Motor neuron (in vitro differentiated cells): Measurements from ENCODE around the gene RANGAP1. TPM values are rescaled to one million over a fixed set of nuclear protein-coding genes. Genes with fewer than 3 reads are reported as not detected.
"Not testable (repeated sequence)": the region's sequence is repeated elsewhere in the genome, so short reads cannot be mapped to it uniquely, and the experiment has no call there.

Source experiments
- ATAC-seq, 8 experiments: fragments of 200-7000 bp; cut with Tn5 transposase; replicated peaks in 6 of 8; 2 replicates each; pipeline ENCODE4 v1.8.0; 2021; ENCODE audit warnings: mild to moderate bottlenecking in 8 of 8, moderate library complexity in 8 of 8
- H3K27ac ChIP-seq, 2 donors: fragments of 250-450 bp; sonication (Bioruptor Pico); 2 replicates each; pipeline ENCODE4 v1.9.0; 2021; ENCODE audit warnings: antibody characterized with exemption in 2 of 2, mild to moderate bottlenecking in 2 of 2, moderate library complexity in 1 of 2
- H3K4me1 ChIP-seq, 2 donors: fragments of 250-450 bp; sonication (Bioruptor Pico); replicated peaks in 1 of 2; 2 replicates each; pipeline ENCODE4 v1.6.1; 2021; ENCODE audit warnings: antibody characterized with exemption in 2 of 2, mild to moderate bottlenecking in 2 of 2, moderate library complexity in 1 of 2
- H3K4me3 ChIP-seq, 5 donors: fragments of 250-450 bp; sonication (Bioruptor Pico); 2 replicates each; pipeline ENCODE4 v1.9.0; 2021; ENCODE audit warnings: antibody characterized with exemption in 5 of 5, mild to moderate bottlenecking in 5 of 5, moderate library complexity in 4 of 5
- WGBS, 10 experiments: fragments of 450-650 bp; shearing (Covaris generic); methylation state at CpG; one replicate each; pipeline ENCODE4 v1.0.0; 2022; 5-methylcytosine and 5-hydroxymethylcytosine counted together
- in situ Hi-C, 9 experiments: fragments of 400-800 bp; cut with MboI; loops; one replicate each; pipeline ENCODE4 v1.15.0; 2021; ENCODE audit warnings: low sequenced_read_pairs in 9 of 9, low pct_unique_long_range_greater_than_20kb in 2 of 9; ENCODE audit not compliant: unreplicated experiment in 9 of 9
- total RNA-seq, 8 experiments: library from RNA; unstranded; fragments of 300-600 nt; gene quantifications; 2 replicates each; pipeline versions ENCODE4 v1.2.3 to v1.2.4, GENCODE V29; 2022

Gene RANGAP1
- total RNA-seq, 8 experiments from 2014 or later, result 31.1 to 78.9 (median 53.2) TPM

GRCh38 chr22:41264408-41264941 lies 21.5 kb downstream of the RANGAP1 start:
- no peaks in the 10 kb centered on the region for H3K4me1 ChIP-seq
- H3K4me3 ChIP-seq, result no peak overlapping the region
- 20 to 100% (median 71%) methylated on average over 1 to 11 of the region's 15 CpGs; no CpG with 5 or more reads in 5 of the 10 experiments for whole genome bisulfite sequencing, 10 experiments
- ATAC-seq, result peak in 7 of 8 experiments; percentile 8 to 84 (median 25)
- no peak overlapping the region for H3K27ac ChIP-seq
- in situ Hi-C loops, result no loop called here

DNA sequence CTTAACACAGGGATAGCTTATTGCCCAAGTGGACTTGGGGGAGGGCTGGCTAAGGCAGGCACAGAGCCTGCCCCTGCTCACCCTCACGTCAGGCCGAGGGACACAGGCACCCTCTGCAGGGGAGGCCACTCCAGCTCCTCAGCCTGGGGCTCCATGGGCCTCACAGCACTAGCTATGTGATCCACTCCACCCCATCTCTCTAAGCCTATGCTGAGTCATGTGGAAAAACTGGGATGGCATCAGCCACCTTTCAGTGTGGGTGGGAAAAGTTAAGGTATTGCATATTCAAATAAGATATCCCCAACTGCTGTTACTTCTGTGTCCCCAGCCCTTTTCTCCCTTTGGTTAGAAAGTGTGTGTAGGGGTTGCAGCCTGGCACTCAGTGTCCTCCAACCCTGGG lies 22.3 kb downstream of the RANGAP1 start:
- Histone ChIP-seq H3K27ac (no peak overlapping the region), H3K4me3 (no peak overlapping the region), H3K4me1 (no peaks in the 10 kb centered on the region)
- 80 to 100% (median 92%) methylated on average over 1 to 2 of the region's 2 CpGs; no CpG with 5 or more reads in 7 of the 10 experiments for WGBS, 10 experiments
- peak in 4 of 8 experiments; percentile 38 to 82 (median 78) for ATAC-seq
- in situ Hi-C loops, result no loop called here

DNA sequence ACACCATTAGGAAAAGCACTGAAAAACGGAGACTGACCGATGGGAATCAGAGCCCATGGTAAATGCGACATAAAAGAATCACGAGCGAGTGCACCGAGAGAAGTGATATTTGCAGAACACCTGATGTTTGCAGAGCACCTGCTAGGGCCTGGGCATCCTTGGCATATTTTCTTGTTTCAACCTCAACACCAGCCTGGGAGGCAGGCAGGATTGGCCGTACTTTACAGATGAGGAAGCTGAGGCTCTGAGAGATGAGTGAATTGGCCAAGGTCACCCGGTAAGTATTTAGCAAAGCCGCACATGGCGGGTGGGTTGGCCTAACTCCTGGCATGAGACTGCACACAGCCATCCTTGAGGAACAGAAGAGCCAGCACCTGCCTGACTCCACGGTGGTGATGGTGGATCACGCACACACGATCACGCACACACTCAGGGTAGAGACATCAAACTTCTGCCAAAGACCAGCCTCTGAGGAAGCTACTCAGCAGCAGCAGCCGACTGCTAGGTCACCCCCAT lies 23.7 kb downstream of the RANGAP1 start:
- WGBS, 10 experiments, result 94 to 100% (median 100%) methylated on average over 1 to 7 of the region's 15 CpGs; no CpG with 5 or more reads in 3 of the 10 experiments
- in situ Hi-C loops, result no loop called here
- no peak for ATAC-seq
- H3K4me3 ChIP-seq, result no peak overlapping the region
- no peaks in the 10 kb centered on the region for H3K4me1 ChIP-seq
- no peak overlapping the region for H3K27ac ChIP-seq

DNA sequence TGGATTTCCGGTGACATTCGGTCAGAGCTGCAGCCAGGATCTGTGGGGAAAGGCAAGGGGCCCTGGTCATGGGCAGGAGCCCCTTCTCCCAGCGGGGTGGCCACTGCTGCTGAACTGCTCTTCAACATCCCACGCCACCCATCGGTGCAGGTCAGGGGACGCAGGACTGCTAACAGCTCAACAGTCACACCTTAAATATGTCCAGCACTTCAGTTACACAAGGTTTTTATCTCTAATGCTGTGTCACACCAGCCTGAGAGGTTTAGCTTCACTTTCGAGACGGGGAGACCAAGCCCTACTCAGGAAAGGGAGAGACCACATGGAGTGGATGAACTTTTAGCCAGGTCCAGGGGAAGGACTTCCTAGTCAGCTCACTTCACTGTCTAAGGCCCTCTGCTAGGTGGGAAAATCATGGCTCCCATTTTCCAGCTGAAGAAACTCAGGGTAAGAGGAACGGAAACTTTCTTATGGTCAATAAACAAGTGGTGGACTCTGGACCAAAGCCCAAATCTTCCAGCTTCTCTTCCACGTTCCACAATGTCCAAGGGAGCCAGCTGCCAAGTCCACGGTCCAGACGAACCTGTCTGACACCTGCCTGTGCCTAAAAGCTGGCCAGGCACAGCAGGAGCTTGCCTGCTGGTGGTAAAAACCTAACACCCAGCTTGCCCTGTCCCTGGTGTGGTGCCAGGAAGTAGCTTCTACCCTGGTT lies 24.3 kb downstream of the RANGAP1 start:
- no peak for ATAC-seq
- H3K27ac ChIP-seq, result no peak overlapping the region

GRCh38 chr22:41260871-41261270 lies 25.1 kb downstream of the RANGAP1 start:
- Histone ChIP-seq H3K4me1 (no peaks in the 10 kb centered on the region), H3K4me3 (no peak overlapping the region), H3K27ac (no peak overlapping the region)
- ATAC-seq, result no peak
- 94 to 100% (median 98%) methylated on average over 2 to 3 of the region's 7 CpGs; no CpG with 5 or more reads in 6 of the 10 experiments for WGBS, 10 experiments
- in situ Hi-C loops, result no loop called here

More for the DNA sequence above, 24.3 kb downstream of the RANGAP1 start:
- Histone ChIP-seq H3K4me3 (no peak overlapping the region), H3K4me1 (no peaks in the 10 kb centered on the region)
- in situ Hi-C loops, result no loop called here
- 85 to 100% (median 95%) methylated on average over 1 to 8 of the region's 12 CpGs; no CpG with 5 or more reads in 1 of the 10 experiments for WGBS, 10 experiments

GRCh38 chr22:41259756-41260155 lies 26.2 kb downstream of the RANGAP1 start:
- H3K4me3 ChIP-seq, in situ Hi-C loops, ATAC-seq, H3K4me1 ChIP-seq, H3K27ac ChIP-seq: not testable (repeated sequence)
- WGBS, 10 experiments, result 82 to 100% (median 100%) methylated on average over 1 to 4 of the region's 4 CpGs; no CpG with 5 or more reads in 1 of the 10 experiments

DNA sequence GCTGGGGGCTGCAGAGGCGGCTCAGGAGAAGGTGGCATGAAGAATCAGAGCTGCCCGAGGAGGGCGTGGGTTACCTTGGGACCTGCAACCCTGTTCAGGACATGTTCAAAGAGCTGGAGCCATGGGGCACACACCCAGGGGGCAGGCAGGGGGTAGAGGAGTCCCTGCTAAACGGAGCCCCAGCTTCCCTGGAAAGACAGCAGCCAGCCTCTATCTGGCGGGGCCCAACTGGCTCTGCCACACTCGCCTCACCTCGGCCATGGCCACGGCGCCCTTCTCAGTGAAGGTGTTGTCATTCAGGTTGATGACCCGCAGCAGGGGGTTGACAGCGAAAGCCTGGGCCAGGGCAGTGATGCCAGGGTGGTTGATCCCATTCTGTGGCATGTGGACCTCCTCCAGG lies 28.3 kb downstream of the RANGAP1 start:
- no peak overlapping the region for H3K27ac ChIP-seq
- H3K4me3 ChIP-seq, result no peak overlapping the region
- 80 to 100% (median 90%) methylated on average over 1 to 5 of the region's 11 CpGs; no CpG with 5 or more reads in 6 of the 10 experiments for WGBS, 10 experiments
- no peak for ATAC-seq
- H3K4me1 ChIP-seq, result no peaks in the 10 kb centered on the region
- in situ Hi-C loops, result no loop called here

DNA sequence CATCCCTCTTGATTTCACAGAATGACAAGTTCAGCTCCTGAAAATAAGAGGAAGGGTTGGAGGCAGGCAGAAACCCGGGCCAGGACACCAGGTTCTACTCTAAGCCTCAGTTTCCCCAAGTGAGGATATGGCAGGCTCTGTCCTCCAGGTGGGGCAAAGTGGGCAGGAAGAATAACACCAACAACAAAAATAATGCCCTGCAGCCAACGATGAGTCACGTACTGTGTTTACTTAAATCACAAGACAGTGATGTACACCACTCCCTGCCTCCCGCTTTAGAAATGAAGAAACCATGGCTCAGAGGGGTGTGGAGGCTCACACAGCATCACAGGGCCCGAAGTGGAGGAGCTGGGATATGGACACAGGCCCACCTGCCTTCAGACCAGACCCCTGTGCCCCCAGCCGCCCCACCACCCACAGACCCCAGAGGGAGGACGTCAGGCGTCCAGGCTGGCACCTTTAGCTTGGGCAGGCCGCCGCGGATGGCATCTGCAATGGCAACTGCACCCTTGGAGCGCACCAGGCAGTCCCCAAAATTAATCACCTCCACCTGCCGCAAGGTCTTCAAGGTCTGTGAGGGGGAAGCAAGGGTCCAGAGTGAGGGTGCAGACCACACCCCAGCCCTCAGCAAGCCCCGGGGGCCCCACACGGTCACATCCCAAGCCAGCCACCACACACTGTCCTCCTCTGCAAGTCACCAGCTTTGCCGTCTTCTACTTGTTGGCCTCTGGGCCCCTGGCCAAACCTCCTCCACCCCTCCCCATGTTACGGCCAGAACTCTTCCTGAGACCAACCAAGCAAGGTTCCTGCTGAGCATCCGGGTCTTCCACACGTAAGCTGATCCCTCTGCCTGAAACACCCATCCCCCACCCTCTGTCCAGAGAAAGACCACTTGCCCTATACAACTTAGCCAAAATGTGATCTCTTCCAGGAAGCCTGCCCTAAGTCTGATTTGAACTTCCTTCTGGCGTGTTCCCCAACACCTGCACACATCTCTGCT lies 29.4 kb downstream of the RANGAP1 start:
- H3K27ac ChIP-seq, result no peak overlapping the region
- peak in 3 of 8 experiments; percentile 77 to 93 (median 92) for ATAC-seq

GRCh38 chr22:41254230-41254629 lies 31.8 kb downstream of the RANGAP1 start:
- H3K4me1 ChIP-seq, result no peaks in the 10 kb centered on the region
- H3K27ac ChIP-seq, result no peak overlapping the region
- in situ Hi-C loops, result no loop called here
- no peak for ATAC-seq
- WGBS, 10 experiments, result 87 to 100% (median 93%) methylated on average over 2 to 7 of the region's 7 CpGs; no CpG with 5 or more reads in 3 of the 10 experiments
- no peak overlapping the region for H3K4me3 ChIP-seq

More for the DNA sequence above, 29.4 kb downstream of the RANGAP1 start:
- WGBS, 10 experiments, result 61 to 100% (median 93%) methylated on average over 1 to 8 of the region's 20 CpGs; no CpG with 5 or more reads in 2 of the 10 experiments
- in situ Hi-C loops, result no loop called here
- H3K4me1 ChIP-seq, result no peaks in the 10 kb centered on the region
- no peak overlapping the region for H3K4me3 ChIP-seq

- Histone ChIP-seq H3K4me1 (no peaks in the 10 kb centered on the region), H3K27ac (no peak overlapping the region), H3K4me3 (no peak overlapping the region)
- in situ Hi-C loops, result no loop called here
- no peak for ATAC-seq
- 56 to 100% (median 96%) methylated on average over 1 to 5 of the region's 8 CpGs; no CpG with 5 or more reads in 5 of the 10 experiments for WGBS, 10 experiments
These were observed 33.6 kb downstream of the RANGAP1 start for GRCh38 chr22:41252365-41252764.

DNA sequence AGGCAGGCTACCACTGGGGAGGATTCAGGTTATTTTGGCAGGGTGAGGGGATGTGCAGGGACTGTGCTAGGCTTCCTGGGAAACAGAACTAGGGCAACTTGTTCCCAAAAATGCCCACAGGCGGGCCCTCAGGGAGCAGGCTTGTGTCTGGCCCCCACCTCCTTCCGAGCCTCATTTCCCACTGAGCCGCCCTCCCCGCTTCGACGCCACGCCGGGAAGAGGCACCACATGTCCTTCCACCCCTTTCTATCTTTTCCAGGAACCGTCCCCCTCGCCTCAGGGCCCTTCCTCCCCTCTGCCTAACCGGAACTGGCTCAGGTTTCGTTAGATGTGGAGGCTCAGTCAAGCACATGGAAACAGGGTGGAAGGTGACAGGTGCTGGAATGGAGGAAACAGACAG lies 35.9 kb downstream of the RANGAP1 start:
- H3K4me3 ChIP-seq, result no peak overlapping the region
- in situ Hi-C loops, result no loop called here
- no peaks in the 10 kb centered on the region for H3K4me1 ChIP-seq
- H3K27ac ChIP-seq, result no peak overlapping the region
- WGBS, 10 experiments, result 90% methylated on average over 2 of the region's 12 CpGs; no CpG with 5 or more reads in 9 of the 10 experiments
- ATAC-seq, result no peak

DNA sequence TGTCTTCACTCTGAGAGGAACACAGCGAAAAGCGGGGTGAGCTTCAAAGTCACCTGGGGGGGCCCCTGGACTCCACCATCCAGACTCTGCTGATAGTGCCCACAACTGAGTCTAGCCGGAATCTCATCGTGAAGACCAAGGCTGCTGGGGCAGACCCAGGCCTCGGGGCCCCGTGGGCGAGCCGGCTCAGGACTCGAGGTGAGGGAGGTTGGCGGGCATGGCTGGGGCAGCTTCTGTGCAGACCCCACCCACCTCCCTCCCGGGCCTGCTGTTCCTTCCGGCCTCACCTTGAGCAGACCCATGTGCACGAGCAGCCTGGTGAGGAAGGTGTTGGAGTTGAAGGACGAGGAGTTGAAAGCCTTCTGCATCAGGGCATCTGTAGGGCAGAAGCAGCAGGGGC lies 36.5 kb downstream of the RANGAP1 start:
- no peak overlapping the region for H3K27ac ChIP-seq
- in situ Hi-C loops, result no loop called here
- 97 to 100% (median 100%) methylated on average over 2 to 6 of the region's 14 CpGs; no CpG with 5 or more reads in 7 of the 10 experiments for WGBS, 10 experiments
- ATAC-seq, result no peak
- H3K4me1 ChIP-seq, result no peaks in the 10 kb centered on the region
- H3K4me3 ChIP-seq, result no peak overlapping the region
